IPS-NIHi11 (cell line): ENCODE measurements around the gene ARL4C.

Experiments used
- DNase-seq: peaks from one replicate; pipeline ENCODE4 v3.0.0; 2012; ENCODE audit warnings: mixed read lengths, low spot score

Gene ARL4C

GRCh38 chr2:234496835-234497593 is at the start of gene ARL4C:
TSS of gene ARL4C (minus strand) at chr2:234497081. CDS start at chr2:234496586, 495 bp downstream.
- peak; percentile 90 for DNase-seq

- peak; percentile 89 for DNase-seq
Measured at GRCh38 chr2:234544659-234545611, 48.1 kb upstream of the ARL4C start.

DNA sequence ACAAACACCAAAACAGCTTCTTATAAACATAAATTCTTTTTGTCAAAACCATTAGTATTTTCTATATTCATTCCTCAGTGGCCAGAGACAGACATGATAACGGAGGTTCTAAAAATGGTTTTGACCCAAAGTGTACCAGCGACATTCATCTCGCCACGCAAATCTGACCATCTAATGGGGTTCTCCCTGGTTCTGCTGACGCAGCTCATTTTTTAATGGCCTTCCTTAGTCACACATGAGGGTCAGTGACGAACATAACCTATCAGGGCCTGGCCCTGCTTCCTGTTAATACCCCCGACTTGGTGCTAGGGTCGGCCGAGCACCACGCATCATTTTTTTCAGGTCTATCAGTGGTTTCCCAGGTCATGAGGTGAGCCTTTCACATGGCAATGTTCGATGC is 45.9 kb upstream of the ARL4C start:
- DNase-seq, result no peak

DNA sequence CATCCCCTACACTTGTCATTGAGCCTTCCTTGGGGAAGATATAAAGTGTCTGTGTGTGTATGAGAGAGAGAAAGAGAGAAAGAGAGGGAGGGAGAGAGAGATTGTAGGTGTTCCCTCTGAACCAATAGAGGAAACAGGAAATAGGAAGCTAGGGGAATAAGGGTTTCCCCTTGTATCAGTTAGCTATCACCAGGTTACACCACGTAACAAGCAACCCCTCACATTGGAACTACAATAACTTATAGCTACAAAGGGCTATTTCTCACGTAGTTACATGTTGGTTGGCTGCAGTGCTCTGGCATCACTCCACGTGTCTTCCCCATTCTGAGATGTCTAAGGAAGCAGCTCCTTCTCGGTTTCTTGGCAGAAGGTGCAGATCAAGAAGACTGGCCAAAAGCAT is 41.0 kb upstream of the ARL4C start:
- no peak for DNase-seq

GRCh38 chr2:234536178-234536965 is 39.5 kb upstream of the ARL4C start:
- no peak for DNase-seq

- DNase-seq, result no peak
Measured at GRCh38 chr2:234535464-234535863, 38.6 kb upstream of the ARL4C start.

- no peak for DNase-seq
Measured at GRCh38 chr2:234534515-234534914, 37.6 kb upstream of the ARL4C start.

DNA sequence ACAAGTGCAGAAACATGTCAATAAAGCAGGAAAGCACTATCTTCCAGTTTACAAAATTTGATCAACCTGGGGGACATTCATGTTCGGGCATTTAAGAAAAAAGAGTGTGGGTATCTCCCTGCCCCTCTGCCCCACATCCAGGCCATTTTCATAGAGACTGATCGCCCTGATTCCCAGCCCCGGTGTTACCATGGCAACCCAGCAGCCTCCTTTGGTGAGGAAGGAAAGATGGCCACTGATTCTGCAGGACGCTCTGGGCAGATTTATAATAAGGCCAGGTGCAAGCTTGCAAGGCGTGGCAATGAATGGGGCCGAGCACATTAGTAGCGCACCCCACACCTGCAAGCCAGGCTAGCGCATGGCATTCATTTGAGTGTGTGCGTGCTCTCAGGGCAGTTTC is 36.7 kb upstream of the ARL4C start:
- DNase-seq, result no peak

DNA sequence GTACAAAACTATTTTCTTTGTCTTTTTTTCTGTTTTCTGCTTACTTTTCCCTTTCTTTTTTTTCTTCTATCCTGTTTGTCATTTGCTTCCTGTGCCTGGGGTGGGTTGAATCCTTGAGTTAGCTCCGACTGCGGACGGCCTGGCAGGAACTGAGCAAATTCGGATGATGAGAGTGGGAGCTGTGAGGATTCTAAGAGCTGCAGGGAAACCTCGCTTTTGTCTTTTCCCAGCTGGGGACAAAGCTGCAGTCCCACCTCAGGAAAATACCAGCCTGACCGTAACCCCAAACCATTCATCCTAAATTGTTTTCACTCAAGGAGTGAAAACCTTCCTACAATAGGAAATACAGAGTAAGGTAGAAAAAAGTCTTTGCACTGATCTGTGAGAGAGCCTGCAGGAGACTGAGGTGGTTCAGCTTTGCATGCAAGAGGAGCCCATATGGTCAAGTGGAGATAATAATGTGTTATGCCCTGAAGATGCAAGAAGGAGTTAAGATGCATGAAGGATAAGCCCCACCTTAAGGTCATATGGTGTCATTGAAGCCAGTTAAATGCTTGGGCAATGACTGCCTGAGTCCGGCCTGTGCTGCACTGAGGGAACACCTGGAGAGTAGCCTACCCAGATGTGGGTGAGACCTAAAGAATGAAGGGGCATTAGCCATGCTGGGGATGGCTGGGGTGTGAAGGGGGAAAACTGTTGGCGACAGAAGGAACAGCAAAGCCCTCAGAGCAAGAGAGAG is 31.7 kb upstream of the ARL4C start:
- no peak for DNase-seq

DNA sequence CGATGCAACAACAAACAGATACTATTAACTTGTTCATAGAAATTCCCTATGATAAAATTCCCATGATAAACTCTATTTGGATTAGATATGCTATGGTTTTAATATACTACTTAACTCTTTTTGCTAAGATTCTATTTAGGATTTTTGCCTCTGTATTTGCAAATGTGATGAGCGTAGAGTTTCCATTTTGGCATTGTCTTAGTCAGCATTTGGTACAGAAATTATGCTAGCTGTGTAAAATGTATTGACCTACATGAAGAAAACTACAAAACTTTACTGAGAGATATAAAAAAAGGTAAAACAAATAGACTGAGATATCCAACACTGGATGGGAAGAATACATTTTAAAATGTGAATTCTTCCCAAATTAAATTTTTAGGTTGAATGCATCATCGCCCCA is 29.8 kb upstream of the ARL4C start:
- DNase-seq, result no peak

DNA sequence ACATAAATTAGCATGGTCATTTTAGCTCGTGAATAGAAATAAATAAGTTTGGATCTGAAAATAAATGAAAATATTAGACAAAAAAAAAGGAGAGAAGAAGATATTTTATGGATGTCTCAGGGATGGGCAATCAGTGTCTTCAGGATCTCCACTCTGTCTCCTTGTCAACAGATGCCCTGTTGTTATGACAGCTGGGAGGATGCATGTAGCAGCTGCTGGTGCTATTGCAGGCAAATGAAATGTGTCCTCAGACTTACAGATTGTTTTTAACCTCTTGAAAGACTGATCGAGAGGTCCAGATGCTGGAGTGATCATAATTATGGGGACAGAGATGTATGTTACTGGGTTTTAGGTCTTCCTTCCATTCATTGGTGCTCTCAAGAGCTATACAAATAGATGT is 24.7 kb upstream of the ARL4C start:
- DNase-seq, result no peak

DNA sequence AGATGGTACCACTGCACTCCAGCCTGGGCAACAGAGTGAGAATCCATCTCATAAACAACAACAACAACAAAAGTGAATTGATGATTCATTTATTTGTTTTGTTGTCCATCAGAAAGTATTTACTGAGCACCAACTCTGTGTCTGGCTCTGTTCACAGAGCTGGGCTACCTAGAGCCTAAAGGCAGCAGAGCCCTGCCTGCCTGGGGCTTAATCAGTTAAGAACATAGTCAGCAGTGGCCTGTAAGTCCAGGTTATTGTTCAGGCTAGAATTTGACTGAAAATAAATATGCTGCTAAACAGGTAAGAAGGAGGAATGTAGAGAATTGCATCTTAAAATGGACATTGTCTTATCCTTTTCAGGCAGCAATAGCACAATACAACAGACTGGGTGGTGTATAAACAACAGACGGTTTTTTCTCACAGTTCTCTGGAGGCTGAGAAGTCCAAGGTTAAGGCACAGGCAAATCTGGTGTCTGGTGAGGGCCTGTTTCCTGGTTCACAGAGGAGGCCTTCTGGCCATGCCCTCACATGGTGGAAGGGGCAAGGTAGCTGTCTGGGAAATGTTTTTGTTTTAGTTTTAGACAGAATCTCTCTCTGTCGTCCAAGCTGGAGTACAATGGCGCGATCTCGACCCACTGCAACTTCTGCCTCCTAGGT is 22.2 kb upstream of the ARL4C start:
- DNase-seq, result no peak

DNA sequence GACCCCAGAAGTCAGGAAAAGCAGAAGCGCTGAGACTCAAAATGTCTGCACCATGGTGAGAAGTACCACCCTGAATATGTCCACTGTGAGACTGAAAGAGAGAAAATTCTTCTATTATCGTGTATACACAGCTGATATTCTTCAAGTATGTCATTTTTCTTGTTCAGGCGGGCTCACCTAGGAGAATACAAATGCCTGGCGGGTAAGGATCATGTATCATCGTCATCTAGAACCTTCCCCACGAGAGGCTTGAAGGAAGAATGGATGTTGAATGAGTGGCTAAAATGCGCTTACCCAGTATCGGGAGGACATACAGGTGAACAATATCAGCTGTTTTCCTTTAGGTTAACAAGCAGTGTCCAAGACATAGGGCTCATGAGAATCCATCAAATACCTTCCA is 21.1 kb upstream of the ARL4C start:
- no peak for DNase-seq

DNA sequence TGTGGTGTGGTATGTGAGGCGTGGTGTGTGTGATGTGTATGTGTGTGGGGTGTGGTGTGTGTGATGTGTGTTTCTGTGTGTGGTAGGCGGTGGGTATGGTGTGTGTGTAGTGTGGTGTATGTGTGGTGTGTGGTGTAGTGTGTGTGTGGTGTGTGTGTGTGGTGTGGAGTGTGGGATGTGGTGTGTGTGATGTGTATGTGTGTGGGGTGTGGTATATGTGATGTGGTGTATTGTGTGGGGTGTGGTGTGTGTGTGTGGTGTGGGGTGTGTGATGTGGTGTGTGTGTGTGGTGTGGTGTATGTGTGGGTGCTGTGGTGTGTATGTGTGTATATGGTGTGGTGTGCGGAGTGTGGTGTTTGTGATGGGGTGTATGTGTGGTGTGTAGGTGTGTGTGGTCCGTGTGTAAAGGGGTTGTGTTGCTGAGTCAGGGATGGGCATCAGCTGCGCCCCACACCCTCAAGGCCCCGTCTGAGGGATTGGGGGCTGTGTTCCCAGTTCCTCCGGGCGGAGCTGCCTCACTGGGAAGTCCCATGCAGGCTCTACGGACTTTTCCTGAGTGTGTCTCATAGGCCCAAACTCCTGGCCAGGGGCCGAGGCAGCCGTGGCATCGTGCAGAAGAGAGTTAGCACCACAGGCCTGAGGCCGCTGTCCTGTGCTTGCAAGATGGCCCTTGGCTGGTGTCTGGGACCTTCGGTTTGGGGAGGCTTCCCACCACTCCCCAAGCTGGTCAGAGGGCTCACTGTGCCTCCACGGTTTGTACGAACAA is 18.2 kb upstream of the ARL4C start:
- DNase-seq, result no peak

GRCh38 chr2:234514099-234514498 is 17.2 kb upstream of the ARL4C start:
- no peak for DNase-seq

- DNase-seq, result no peak
Measured at GRCh38 chr2:234512884-234513669, 16.2 kb upstream of the ARL4C start.

DNA sequence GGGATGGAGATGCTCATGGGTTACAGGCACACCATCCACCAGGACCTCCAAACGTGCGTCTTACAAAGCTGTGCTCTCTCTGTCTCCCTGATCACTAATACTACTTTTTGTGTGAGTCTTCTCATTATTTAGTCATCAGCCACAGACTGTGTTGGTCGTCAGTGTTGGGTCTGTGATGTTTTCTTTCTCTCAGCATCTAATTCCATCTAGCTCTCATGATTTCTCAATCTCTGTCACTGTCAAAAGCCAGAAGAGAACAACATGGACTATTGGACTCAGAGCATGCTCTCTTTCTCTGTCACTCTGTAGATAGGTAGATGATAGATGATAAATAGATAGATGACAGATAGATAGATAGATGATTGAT is 6.0 kb upstream of the ARL4C start:
- no peak for DNase-seq

DNA sequence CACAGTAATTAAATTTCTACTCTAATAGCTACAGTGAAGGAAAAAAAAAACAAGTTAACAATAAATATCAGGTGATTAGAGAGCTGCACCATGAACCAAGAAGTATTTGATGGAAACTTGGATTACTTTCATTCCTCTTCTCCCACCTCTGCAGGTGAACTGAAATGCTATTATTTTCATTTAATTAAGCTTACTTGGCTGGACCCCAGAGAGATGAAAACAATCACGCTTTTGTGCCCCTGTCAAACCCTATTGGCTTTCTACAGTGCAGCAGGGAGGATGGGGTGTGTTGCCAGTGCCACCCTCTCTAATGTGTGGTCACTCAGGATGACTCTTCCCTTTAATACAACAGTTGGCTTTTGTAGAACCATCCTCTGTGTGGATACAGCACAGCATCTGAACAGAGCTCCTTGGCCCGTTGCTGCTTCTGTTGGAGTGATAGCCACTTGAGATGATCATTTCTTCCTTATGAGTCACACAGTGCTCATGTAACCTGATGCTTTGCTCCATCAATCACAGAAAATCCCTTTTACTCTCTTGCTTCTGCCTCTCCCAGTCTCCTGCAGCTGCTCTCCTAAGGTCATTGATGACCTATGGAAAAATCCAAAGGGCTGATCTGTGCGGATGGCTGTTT is 5.5 kb upstream of the ARL4C start:
- peak; percentile 22 for DNase-seq

DNA sequence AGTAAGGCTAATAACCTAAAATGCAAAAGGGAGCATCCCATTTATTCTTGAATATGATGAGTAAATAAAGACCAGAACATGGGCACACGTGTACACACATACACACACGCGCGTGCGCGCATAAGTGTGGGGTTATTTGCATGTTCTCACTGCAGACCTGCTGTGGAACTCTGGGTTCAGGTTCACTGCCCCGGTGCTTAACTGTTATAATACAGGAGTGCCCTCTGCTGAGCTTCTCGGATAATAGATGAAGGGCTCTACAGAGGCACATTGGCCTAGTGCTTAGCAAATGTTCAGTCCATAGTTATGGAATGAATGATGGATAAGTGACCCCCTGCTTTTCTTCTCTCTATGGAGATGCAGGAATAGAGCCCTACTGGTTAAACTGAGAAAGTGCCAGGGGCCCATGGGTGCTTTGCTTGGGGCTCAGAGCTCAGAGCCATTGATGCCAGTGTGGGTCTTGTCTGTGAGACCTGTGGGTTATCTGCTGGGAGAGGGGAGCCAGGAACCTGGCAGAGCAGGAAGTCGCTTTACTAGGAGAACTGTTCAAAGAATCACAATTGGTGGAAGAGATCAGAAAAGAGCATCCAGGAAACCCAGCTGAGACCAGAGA is 3.6 kb upstream of the ARL4C start:
- DNase-seq, result peak; percentile 44
